HepG2 (cell line): ENCODE data around the gene PIBF1. TPM values are rescaled to one million over a fixed set of nuclear protein-coding genes. Genes with fewer than 3 reads are reported as not detected.
A peak's percentile ranks its signal among the peaks of the same experiment; 100 is the strongest.

Experiments
- ARHGAP35 ChIP-seq: sonication (generic); formaldehyde crosslinking; IDR thresholded peaks from 2 replicates; pipeline ENCODE4 v1.9.0; 2022; ENCODE audit warnings: mild to moderate bottlenecking, inconsistent platforms, moderate library complexity, missing genetic modification reagents, borderline replicate concordance
- CEBPG ChIP-seq: IDR thresholded peaks from 2 replicates; pipeline ENCODE4 v1.6.1; 2016
- FOXM1 ChIP-seq: sonication (generic); formaldehyde crosslinking; IDR thresholded peaks from 2 replicates; pipeline ENCODE4 v1.5.0; 2020; ENCODE audit warnings: missing genetic modification reagents
- SMAD1 ChIP-seq: sonication (generic); formaldehyde crosslinking; IDR thresholded peaks from 2 replicates; pipeline ENCODE4 v1.4.0; 2020; ENCODE audit warnings: missing genetic modification reagents, low read depth, mild to moderate bottlenecking, borderline replicate concordance
- TCF7L2 ChIP-seq: IDR thresholded peaks from 2 replicates; pipeline ENCODE4 v1.6.1; 2011; ENCODE audit warnings: mild to moderate bottlenecking, low read depth, low read length, moderate library complexity
- TEAD2 ChIP-seq: sonication (generic); formaldehyde crosslinking; IDR thresholded peaks from 2 replicates; pipeline ENCODE4 v1.9.0; 2021; ENCODE audit warnings: missing genetic modification reagents
- TERF1 ChIP-seq: sonication (generic); formaldehyde crosslinking; IDR thresholded peaks from 2 replicates; pipeline ENCODE4 v1.8.0; 2022; ENCODE audit warnings: mild to moderate bottlenecking, missing genetic modification reagents, moderate library complexity
- YY1 ChIP-seq: IDR thresholded peaks from 2 replicates; pipeline ENCODE4 v1.6.1; 2011; ENCODE audit warnings: low read length, low read depth, moderate library complexity, mild to moderate bottlenecking; ENCODE audit not compliant: insufficient read depth, insufficient replicate concordance
- ZNF138 ChIP-seq: sonication (generic); formaldehyde crosslinking; IDR thresholded peaks from 2 replicates; pipeline ENCODE4 v1.5.0; 2020; ENCODE audit warnings: mild to moderate bottlenecking, low read depth, missing genetic modification reagents
- ZNF234 ChIP-seq: sonication (generic); formaldehyde crosslinking; conservative IDR thresholded peaks from 2 replicates; pipeline ENCODE4 v1.5.1; 2020; ENCODE audit warnings: mild to moderate bottlenecking, missing genetic modification reagents
- ZNF264 ChIP-seq: sonication (generic); formaldehyde crosslinking; IDR thresholded peaks from 2 replicates; pipeline ENCODE4 v1.4.0; 2020; ENCODE audit warnings: missing genetic modification reagents
- ZNF362 ChIP-seq: sonication (generic); formaldehyde crosslinking; IDR thresholded peaks from 2 replicates; pipeline ENCODE4 v1.4.0; 2020; ENCODE audit warnings: missing genetic modification reagents, mild to moderate bottlenecking, borderline replicate concordance
- ZNF430 ChIP-seq: sonication (generic); formaldehyde crosslinking; IDR thresholded peaks from 2 replicates; pipeline ENCODE4 v1.9.0; 2021; ENCODE audit warnings: mild to moderate bottlenecking, missing genetic modification reagents
- ZNF484 ChIP-seq: sonication (generic); formaldehyde crosslinking; IDR thresholded peaks from 2 replicates; pipeline ENCODE4 v1.5.1; 2020; ENCODE audit warnings: mild to moderate bottlenecking, low read depth, missing genetic modification reagents, borderline replicate concordance
- ZNF530 ChIP-seq: sonication (generic); formaldehyde crosslinking; IDR thresholded peaks from 2 replicates; pipeline ENCODE4 v1.5.0; 2020; ENCODE audit warnings: low read depth, mild to moderate bottlenecking, missing genetic modification reagents
- ZNF616 ChIP-seq: sonication (generic); formaldehyde crosslinking; IDR thresholded peaks from 2 replicates; pipeline ENCODE4 v1.5.0; 2020; ENCODE audit warnings: low read depth, mild to moderate bottlenecking, missing genetic modification reagents
- ZSCAN29 ChIP-seq: sonication (generic); formaldehyde crosslinking; conservative IDR thresholded peaks from 2 replicates; pipeline ENCODE4 v1.4.0; 2020; ENCODE audit warnings: mild to moderate bottlenecking, missing genetic modification reagents
- polyA plus RNA-seq, 8 experiments: library from polyadenylated mRNA; depleted of rRNA in 3 of 8; stranded (reverse) in 7 of 8; unstranded in 1 of 8; fragments of >200 nt; fragmentation: Illumina TruSeq in 4 of 8; extraction: Trizol in 4 of 8; gene quantifications; 2 replicates each; pipeline versions ENCODE4 v1.2.1 to v1.2.3, GENCODE V29; 2011 to 2016; ENCODE audit warnings: low read depth in 4 of 8, missing spikeins in 1 of 8, mixed read lengths in 1 of 8; ENCODE audit not compliant: insufficient read depth in 1 of 8
- total RNA-seq, 5 experiments: library from RNA; depleted of rRNA; stranded (reverse); fragments of >200 nt; fragmentation: Illumina TruSeq; extraction: Trizol; gene quantifications; 2 replicates each; pipeline ENCODE4 v1.2.3, GENCODE V29; 2016; ENCODE audit warnings: low read depth in 1 of 5
- TF ChIP-seq, protein P1 (sequence below): sonication (generic); formaldehyde crosslinking; IDR thresholded peaks from 2 replicates; pipeline ENCODE4 v1.8.0; 2022; ENCODE audit warnings: mild to moderate bottlenecking, missing genetic modification reagents, borderline replicate concordance
- TF ChIP-seq, protein P2 (sequence below): sonication (generic); formaldehyde crosslinking; IDR thresholded peaks from 2 replicates; pipeline ENCODE4 v1.9.0; 2021; ENCODE audit warnings: missing genetic modification reagents, borderline replicate concordance
- TF ChIP-seq, protein P3 (sequence below): IDR thresholded peaks from 2 replicates; pipeline ENCODE4 v1.6.1; 2016; ENCODE audit warnings: low read depth

Gene PIBF1
- total and polyA plus RNA-seq, 2 of the 13 experiments (the other 11 are each of a cell fraction or from before 2014, with no cell fraction given): 4.2 to 15.8 TPM

DNA sequence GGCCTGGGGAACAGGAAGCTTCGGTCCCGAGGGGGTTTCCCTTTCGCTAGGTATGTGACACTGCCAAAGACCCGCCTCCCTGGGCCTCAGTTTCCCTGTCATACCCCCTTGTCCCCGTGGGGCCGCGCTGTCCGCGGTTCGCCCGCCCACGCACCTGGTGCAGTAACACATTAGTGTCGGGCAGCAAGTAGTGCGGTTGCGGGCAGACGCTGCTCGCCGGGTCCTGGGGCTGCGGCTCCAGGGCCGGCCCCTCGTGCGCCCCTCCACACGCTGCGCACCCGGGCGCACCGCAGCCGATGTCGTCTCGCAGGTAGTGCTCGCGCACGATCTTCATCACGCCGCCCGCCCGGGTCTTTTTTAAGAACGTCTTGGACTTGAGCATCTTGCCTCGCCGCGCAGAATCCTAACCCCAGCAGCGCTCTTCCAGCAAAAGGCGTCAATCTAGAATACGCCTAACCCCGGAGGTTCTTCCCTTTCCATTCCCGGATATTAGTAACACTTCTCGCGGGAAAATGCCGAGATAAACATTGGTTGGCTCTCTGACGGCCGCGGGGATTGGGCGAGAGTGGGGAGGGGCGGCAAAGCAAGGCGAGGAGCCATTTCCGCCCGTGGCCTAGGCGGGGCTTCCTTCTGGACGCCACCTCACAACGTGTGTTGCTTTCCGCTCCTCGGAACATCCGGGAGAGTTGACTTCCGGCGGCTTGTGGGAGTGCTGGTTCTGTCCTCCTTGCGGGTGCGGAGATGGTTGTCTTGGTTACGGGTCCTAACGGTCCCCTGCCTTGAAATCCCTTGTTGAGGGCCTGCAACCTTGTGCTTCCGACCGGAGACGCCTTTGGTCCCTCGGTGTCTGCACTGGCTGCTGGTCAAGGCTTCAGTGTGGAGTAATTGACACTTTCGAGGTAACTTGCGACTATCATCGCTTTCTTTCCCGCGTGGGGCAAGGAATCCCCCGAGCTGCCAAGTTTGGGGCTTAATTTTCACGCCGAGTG lies at the start of gene PIBF1, which contains the start of gene DIS3 (continued):
- TF ChIP-seq, protein P1, sequence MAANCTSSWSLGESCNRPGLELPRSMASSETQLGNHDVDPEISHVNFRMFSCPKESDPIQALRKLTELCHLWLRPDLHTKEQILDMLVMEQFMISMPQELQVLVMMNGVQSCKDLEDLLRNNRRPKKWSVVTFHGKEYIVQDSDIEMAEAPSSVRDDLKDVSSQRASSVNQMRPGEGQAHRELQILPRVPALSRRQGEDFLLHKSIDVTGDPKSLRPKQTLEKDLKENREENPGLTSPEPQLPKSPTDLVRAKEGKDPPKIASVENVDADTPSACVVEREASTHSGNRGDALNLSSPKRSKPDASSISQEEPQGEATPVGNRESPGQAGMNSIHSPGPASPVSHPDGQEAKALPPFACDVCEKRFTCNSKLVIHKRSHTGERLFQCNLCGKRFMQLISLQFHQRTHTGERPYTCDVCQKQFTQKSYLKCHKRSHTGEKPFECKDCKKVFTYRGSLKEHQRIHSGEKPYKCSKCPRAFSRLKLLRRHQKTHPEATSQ: peak; percentile 91; the same call in 1 of the 2 replicates
- TF ChIP-seq YY1: peak; percentile 50
- TF ChIP-seq ARHGAP35 (CRISPR knock-in tag): peak; percentile 49; the same call in 1 of the 2 replicates
- TF ChIP-seq ZNF430: no peak
- TF ChIP-seq, protein P2, sequence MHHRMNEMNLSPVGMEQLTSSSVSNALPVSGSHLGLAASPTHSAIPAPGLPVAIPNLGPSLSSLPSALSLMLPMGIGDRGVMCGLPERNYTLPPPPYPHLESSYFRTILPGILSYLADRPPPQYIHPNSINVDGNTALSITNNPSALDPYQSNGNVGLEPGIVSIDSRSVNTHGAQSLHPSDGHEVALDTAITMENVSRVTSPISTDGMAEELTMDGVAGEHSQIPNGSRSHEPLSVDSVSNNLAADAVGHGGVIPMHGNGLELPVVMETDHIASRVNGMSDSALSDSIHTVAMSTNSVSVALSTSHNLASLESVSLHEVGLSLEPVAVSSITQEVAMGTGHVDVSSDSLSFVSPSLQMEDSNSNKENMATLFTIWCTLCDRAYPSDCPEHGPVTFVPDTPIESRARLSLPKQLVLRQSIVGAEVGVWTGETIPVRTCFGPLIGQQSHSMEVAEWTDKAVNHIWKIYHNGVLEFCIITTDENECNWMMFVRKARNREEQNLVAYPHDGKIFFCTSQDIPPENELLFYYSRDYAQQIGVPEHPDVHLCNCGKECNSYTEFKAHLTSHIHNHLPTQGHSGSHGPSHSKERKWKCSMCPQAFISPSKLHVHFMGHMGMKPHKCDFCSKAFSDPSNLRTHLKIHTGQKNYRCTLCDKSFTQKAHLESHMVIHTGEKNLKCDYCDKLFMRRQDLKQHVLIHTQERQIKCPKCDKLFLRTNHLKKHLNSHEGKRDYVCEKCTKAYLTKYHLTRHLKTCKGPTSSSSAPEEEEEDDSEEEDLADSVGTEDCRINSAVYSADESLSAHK (CRISPR knock-in tag): no peak
- no peak for TF ChIP-seq ZNF362
- TF ChIP-seq ZNF484: no peak
- TF ChIP-seq TEAD2 (CRISPR knock-in tag): no peak
- TF ChIP-seq ZNF138: no peak
- no peak for TF ChIP-seq ZNF530 (CRISPR knock-in tag)
- TF ChIP-seq, protein P3, sequence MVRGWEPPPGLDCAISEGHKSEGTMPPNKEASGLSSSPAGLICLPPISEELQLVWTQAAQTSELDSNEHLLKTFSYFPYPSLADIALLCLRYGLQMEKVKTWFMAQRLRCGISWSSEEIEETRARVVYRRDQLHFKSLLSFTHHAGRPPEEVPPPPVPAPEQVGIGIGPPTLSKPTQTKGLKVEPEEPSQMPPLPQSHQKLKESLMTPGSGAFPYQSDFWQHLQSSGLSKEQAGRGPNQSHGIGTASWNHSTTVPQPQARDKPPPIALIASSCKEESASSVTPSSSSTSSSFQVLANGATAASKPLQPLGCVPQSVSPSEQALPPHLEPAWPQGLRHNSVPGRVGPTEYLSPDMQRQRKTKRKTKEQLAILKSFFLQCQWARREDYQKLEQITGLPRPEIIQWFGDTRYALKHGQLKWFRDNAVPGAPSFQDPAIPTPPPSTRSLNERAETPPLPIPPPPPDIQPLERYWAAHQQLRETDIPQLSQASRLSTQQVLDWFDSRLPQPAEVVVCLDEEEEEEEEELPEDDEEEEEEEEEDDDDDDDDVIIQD: peak; percentile 84
- no peak for TF ChIP-seq CEBPG (CRISPR knock-in tag)
- no peak for TF ChIP-seq TERF1 (CRISPR knock-in tag)
- TF ChIP-seq ZNF616 (CRISPR knock-in tag): 0 out of 2 replicates have a peak, but pooled peaks have one; percentile 48
- peak; percentile 67; the same call in 1 of the 2 replicates for TF ChIP-seq ZNF264
- peak; percentile 32; the same call in 1 of the 2 replicates for TF ChIP-seq ZSCAN29
- no peak for TF ChIP-seq SMAD1 (CRISPR knock-in tag)
- TF ChIP-seq TCF7L2: no peak
- TF ChIP-seq FOXM1 (CRISPR knock-in tag): no peak
- TF ChIP-seq ZNF234 (CRISPR knock-in tag): no peak
